Neutrophil (primary cell): ENCODE results near the gene BMAL1.
A peak's percentile ranks its signal among the peaks of the same experiment; 100 is the strongest.

ENCODE experiments used
- H3K27ac ChIP-seq: fragments of 200-600 bp; sonication (generic); 2 replicates; pipeline ENCODE4 v1.5.1; 2016; ENCODE audit warnings: mild to moderate bottlenecking, moderate library complexity
- H3K27me3 ChIP-seq: fragments of 200-600 bp; sonication (generic); 2 replicates; pipeline ENCODE4 v1.6.0; 2016; ENCODE audit warnings: mild to moderate bottlenecking
- H3K36me3 ChIP-seq: fragments of 200-600 bp; sonication (generic); 2 replicates; pipeline ENCODE4 v1.5.1; 2017
- H3K4me1 ChIP-seq, 2 experiments: fragments of 200-600 bp in 1 of 2; sonication (generic) in 1 of 2; 1 replicate in 1 of 2; 2 replicates in 1 of 2; pipeline versions ENCODE4 v1.5.1 to v1.6.1; 2013 to 2016; ENCODE audit warnings: low read depth in 1 of 2, low read length in 1 of 2, mild to moderate bottlenecking in 1 of 2, moderate library complexity in 1 of 2; ENCODE audit not compliant: control insufficient read depth in 1 of 2, insufficient read depth in 1 of 2
- H3K4me3 ChIP-seq, 2 experiments: fragments of 200-600 bp in 1 of 2; sonication (generic) in 1 of 2; 1 replicate in 1 of 2; 2 replicates in 1 of 2; pipeline ENCODE4 v1.5.1; 2013 to 2016; ENCODE audit warnings: low read depth in 1 of 2, low read length in 1 of 2, mild to moderate bottlenecking in 1 of 2, moderate library complexity in 1 of 2
- H3K9me3 ChIP-seq: fragments of 200-600 bp; sonication (generic); 2 replicates; pipeline ENCODE4 v1.5.1; 2016
- TF ChIP-seq, protein P1 (sequence below): fragments of 200-600 bp; sonication (generic); IDR thresholded peaks from 2 replicates; pipeline ENCODE4 v1.5.1; 2016; ENCODE audit warnings: antibody characterized with exemption

BMAL1 gene

DNA sequence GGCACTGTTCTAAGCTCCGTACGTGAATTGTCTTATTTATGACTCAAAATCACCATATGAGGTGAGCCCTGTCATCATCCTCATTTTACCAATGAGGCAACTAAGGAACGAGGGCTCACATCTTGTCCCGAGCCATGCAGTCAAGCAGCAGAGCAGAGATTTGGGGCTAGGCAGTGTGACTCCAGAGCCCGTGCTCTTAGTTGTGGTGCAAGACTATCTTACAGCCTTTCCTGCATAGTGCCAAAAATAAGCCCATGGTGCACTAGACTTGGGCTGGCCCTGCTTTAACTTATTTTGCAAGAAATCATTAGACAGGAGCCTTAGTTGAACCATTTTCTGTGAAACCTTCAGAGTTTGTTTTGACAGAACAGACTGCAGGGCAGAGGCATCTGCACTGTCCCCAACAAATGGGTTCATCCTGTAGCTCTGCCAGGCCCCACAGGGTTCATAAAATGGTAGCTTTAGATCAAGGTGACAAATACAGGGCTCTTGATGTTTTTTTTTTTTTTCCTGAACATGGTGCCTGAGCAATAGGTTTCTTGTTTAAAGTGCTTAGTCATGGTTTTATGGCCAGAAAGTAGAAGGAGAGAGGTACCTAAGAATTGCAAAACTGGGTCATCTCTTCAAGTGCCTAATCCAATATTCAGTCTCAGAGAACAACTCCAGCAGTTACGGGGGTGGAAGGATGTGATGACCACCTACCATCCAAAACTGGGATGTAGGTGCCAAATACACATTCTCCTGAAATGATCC, 56.6 kb downstream of the BMAL1 start:
- Histone ChIP-seq H3K4me3 (no peak overlapping the region), H3K4me1 (peaks cover 19 to 25% of the 10 kb centered on the region in 2 experiments), H3K9me3 (no peaks in the 10 kb centered on the region), H3K36me3 (peaks cover 13% of the 10 kb centered on the region), H3K27me3 (no peaks in the 10 kb centered on the region), H3K27ac (peak overlapping the region; percentile 59)
- TF ChIP-seq, protein P1, sequence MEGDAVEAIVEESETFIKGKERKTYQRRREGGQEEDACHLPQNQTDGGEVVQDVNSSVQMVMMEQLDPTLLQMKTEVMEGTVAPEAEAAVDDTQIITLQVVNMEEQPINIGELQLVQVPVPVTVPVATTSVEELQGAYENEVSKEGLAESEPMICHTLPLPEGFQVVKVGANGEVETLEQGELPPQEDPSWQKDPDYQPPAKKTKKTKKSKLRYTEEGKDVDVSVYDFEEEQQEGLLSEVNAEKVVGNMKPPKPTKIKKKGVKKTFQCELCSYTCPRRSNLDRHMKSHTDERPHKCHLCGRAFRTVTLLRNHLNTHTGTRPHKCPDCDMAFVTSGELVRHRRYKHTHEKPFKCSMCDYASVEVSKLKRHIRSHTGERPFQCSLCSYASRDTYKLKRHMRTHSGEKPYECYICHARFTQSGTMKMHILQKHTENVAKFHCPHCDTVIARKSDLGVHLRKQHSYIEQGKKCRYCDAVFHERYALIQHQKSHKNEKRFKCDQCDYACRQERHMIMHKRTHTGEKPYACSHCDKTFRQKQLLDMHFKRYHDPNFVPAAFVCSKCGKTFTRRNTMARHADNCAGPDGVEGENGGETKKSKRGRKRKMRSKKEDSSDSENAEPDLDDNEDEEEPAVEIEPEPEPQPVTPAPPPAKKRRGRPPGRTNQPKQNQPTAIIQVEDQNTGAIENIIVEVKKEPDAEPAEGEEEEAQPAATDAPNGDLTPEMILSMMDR, result no peak

DNA sequence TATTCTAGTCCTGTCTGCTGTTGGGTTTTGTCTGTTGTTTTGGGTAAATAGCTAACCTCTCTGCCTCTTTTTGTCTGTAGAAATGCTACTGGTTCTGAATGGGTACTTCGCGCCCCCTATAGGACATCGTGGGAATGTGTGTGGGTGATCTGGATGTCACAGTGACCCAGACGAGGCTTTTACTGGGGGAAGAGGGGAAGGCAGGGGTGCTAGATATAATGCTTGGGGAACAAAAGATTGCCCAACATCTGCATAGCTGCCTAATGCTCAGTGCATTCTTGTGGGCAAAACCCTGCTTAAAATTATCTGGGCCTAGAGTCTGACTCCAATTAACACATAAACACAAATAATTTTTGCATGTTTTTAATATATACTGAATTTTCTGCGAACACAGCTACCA, 57.7 kb downstream of the BMAL1 start:
- Histone ChIP-seq H3K27me3 (no peaks in the 10 kb centered on the region), H3K27ac (peak overlapping the region; percentile 59), H3K4me3 (no peak overlapping the region), H3K36me3 (peaks cover 4% of the 10 kb centered on the region), H3K9me3 (no peaks in the 10 kb centered on the region), H3K4me1 (peaks cover 19 to 25% of the 10 kb centered on the region in 2 experiments)
- TF ChIP-seq, protein P1, result peak; percentile 64

DNA sequence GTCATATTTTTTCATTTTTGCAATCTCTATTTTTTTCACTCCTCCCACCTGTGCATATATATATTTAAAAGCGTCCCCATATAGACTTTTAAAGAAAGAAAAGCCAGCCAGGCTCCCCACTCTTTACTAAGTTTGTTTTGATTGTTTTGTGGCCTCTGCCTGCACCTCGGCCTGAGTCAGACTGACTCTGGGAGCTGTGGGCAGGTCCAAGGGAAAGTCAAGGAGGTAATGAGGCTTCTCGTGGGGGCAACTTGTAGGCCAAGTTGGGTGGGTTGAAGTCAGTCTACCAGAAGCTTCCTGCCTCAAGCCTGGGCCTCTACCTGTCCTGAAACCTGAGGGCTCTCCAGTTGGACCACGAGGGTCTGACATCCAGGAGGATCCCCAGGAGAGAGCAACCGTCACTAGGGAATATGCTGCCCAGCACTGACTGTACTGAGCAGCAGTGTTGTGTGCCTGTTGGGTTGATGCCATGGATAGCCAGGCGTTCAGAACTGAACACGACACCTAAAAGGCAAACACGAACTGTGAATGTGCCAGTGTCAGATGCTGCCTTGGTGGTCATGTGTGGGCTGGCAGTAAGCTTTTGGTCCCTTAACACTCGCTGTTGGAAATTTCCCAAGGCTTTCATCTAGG, 58.8 kb downstream of the BMAL1 start:
- peaks cover 19 to 25% of the 10 kb centered on the region in 2 experiments for H3K4me1 ChIP-seq
- no peak overlapping the region for H3K27ac ChIP-seq
- H3K4me3 ChIP-seq, result no peak overlapping the region
- TF ChIP-seq, protein P1, result no peak
- no peaks in the 10 kb centered on the region for H3K27me3 ChIP-seq
- H3K9me3 ChIP-seq, result no peaks in the 10 kb centered on the region
- peaks cover 9% of the 10 kb centered on the region for H3K36me3 ChIP-seq

DNA sequence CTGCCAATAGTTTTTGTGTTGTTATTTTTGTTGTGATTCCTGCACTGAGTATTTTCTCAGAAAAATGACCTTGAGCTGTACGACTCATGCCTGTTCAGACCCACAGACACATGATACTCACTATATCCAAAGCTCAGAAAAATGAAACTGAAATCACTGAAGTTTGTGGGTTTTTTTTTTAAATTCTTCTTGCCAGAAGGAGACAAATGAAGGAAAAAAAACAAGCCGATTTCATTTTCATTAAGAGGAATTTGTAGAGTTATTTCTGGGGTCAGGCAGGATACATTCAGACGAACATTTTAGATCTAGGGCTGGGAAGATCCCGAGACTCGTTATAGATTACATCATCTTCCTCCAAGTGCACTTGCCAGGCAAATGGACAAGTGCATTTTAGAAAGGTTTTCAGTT, 60.4 kb downstream of the BMAL1 start:
- TF ChIP-seq, protein P1, result no peak
- H3K4me3 ChIP-seq, result no peak overlapping the region
- H3K9me3 ChIP-seq, result no peaks in the 10 kb centered on the region
- H3K27ac ChIP-seq, result no peak overlapping the region
- no peaks in the 10 kb centered on the region for H3K27me3 ChIP-seq
- peaks cover 17% of the 10 kb centered on the region for H3K36me3 ChIP-seq
- peaks cover 19 to 22% of the 10 kb centered on the region in 2 experiments for H3K4me1 ChIP-seq

DNA sequence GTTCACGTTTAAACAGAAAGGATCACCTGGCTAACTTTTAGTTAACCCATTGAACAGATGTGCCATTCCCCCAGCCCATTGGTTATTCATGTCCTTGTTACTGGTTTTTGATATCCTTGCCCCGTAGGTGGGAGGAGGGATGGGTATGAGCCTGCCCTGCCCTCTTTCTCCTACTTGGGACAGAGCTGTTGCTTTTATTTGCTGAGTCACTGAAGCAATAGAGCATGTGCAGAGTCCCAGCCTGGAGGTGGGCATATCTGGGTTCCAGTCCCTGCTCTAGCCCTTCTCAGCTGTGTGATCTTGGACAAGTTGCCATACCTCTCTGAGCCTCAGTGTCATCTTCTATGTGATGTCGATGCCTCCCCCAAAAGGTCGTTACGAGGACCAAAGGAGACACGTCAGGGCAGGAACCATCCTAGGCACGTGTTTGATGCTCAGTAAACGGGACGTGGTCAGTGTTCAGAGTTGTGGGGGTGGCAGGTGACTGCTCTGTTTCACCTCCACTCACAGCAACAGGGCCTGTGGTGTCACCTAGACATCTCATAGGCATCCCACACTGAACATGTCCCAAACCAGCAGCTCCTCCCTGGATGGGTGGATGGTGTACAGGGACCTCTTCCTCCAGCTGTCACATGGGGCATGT, 61.0 kb downstream of the BMAL1 start:
- H3K27me3 ChIP-seq, result no peaks in the 10 kb centered on the region
- no peaks in the 10 kb centered on the region for H3K9me3 ChIP-seq
- peaks cover 14 to 17% of the 10 kb centered on the region in 2 experiments for H3K4me1 ChIP-seq
- H3K4me3 ChIP-seq, result no peak overlapping the region
- TF ChIP-seq, protein P1, result no peak
- H3K27ac ChIP-seq, result no peak overlapping the region
- peaks cover 22% of the 10 kb centered on the region for H3K36me3 ChIP-seq
